GM10266 (cell line): Measurements from ENCODE around the gene NKAIN2.

Source experiments
- DNase-seq: peaks from one replicate; pipeline ENCODE4 v3.0.0; 2012; ENCODE audit errors: extremely low spot score
- TF ChIP-seq, protein P1 (sequence below): IDR thresholded peaks from 2 replicates; pipeline ENCODE4 v1.5.1; 2012; ENCODE audit warnings: mild to moderate bottlenecking, low read depth; ENCODE audit not compliant: control insufficient read depth, insufficient read depth; ENCODE audit errors: missing control alignments

NKAIN2 gene

GRCh38 chr6:123953920-123954319 is 150.3 kb downstream of the NKAIN2 start:
- TF ChIP-seq, protein P1, sequence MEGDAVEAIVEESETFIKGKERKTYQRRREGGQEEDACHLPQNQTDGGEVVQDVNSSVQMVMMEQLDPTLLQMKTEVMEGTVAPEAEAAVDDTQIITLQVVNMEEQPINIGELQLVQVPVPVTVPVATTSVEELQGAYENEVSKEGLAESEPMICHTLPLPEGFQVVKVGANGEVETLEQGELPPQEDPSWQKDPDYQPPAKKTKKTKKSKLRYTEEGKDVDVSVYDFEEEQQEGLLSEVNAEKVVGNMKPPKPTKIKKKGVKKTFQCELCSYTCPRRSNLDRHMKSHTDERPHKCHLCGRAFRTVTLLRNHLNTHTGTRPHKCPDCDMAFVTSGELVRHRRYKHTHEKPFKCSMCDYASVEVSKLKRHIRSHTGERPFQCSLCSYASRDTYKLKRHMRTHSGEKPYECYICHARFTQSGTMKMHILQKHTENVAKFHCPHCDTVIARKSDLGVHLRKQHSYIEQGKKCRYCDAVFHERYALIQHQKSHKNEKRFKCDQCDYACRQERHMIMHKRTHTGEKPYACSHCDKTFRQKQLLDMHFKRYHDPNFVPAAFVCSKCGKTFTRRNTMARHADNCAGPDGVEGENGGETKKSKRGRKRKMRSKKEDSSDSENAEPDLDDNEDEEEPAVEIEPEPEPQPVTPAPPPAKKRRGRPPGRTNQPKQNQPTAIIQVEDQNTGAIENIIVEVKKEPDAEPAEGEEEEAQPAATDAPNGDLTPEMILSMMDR: no peak
- DNase-seq: no peak

DNA sequence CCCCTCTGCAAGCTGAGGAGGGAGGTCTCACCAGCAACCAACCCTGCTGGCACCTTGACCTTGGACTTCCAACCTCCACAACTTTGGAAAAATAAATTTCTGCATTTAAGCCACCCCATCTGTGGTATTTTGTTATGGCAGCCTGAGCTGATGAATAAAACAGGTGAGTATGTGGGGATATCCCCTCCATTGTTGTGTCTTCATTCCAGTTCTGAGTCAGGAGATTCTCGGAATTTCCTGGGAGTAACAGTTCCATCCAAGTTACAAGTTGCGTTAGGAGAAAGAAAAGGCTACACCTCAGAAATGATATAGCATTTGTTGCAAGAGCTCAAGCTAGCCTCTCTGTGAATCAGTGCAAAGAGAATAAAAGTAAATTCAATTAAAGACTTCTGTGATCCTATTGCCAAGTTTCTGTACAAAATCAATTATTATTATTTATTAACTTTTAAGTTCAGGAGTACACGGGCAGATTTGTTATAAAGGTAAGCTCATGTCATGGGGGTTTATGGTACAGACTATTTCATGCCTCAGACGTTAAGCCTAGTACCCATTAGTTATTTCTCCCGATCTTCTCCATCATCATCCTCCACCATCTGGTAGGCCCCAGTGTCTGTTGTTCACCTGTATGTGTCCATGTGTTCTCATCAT is 153.0 kb downstream of the NKAIN2 start:
- no peak for DNase-seq
- TF ChIP-seq, protein P1: no peak

- TF ChIP-seq, protein P1: no peak
- DNase-seq: no peak
These were observed 158.8 kb downstream of the NKAIN2 start for GRCh38 chr6:123962508-123962907.

- DNase-seq: no peak
These were observed 162.2 kb downstream of the NKAIN2 start for GRCh38 chr6:123965894-123966293.

DNA sequence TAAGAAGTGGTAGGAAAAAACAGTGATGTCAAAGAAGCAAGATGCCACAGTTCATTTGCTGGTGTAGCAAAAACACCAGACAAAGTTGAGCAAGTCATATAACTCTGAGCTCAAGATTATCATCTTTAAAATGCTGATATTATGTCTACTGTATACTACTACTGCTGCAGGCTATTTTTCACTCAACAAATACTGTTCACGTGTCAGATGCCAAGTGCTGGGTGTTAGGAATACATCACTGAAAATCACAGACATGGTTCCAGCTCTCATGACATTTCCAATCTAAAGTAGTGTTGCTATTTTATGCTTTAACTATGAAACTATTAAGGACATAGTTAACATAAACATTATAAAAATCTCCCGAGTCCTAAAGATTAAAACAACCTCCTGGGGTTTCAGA is 163.0 kb downstream of the NKAIN2 start:
- DNase-seq: no peak
- TF ChIP-seq, protein P1: no peak

More at GRCh38 chr6:123965894-123966293, 162.2 kb downstream of the NKAIN2 start:
- TF ChIP-seq, protein P1: no peak

GRCh38 chr6:123967905-123968304 is 164.2 kb downstream of the NKAIN2 start:
- DNase-seq: no peak
- TF ChIP-seq, protein P1: no peak

- TF ChIP-seq, protein P1: no peak
- DNase-seq: no peak
These were observed 169.1 kb downstream of the NKAIN2 start for GRCh38 chr6:123972600-123973294.
